Right lobe of liver (tissue), 4 donors: ENCODE measurements around the gene SUCLG2.

Source experiments
- POLR2A ChIP-seq: fragments of 450-650 bp; IDR thresholded peaks from one replicate; pipeline ENCODE4 v1.6.1; 2017; ENCODE audit warnings: antibody characterized with exemption, mild to moderate bottlenecking
- TF ChIP-seq, protein P1 (sequence below), 4 donors: fragments of 200-600 bp in 3 of 4; fragments of 450-650 bp in 1 of 4; IDR thresholded peaks; one replicate each; pipeline versions ENCODE4 v1.5.1 to v1.8.0; 2016 to 2022; ENCODE audit warnings: antibody characterized with exemption in 4 of 4, mild to moderate bottlenecking in 2 of 4
- donor health status: DM: no; HTN: no; CAD: no.
- donor health status: DM: no; HTN: no; CAD: no.
- donor health status: DM: no; HTN: yes; CAD: no.

DNA sequence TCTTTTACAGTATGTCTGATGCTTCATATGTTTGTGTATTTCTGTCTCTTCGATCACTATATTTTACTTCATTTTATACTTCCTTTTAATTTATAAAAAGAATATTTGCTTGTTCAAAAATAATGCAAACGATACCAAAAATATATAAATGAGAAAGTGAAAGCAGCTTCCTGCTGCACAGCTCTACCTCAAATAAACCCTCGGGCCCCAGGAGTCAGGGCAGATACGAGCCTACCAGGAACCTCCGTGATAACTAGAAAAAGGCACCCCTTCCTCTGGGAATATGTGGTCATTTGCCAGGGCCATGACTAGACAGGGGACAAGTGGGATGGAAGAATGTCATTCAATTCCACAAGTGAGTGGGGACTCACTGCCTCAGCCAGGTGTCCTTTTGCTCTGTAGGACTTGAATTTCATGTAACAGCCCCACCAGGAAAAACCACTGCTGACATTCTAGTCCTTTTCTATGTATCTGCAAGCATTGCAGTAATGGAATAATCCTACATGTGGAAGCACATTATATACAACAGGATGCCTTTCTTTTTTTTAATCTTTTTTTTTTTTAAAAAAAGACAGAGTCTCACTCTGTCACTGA, 133.3 kb downstream of the SUCLG2 start:
- TF ChIP-seq, protein P1, sequence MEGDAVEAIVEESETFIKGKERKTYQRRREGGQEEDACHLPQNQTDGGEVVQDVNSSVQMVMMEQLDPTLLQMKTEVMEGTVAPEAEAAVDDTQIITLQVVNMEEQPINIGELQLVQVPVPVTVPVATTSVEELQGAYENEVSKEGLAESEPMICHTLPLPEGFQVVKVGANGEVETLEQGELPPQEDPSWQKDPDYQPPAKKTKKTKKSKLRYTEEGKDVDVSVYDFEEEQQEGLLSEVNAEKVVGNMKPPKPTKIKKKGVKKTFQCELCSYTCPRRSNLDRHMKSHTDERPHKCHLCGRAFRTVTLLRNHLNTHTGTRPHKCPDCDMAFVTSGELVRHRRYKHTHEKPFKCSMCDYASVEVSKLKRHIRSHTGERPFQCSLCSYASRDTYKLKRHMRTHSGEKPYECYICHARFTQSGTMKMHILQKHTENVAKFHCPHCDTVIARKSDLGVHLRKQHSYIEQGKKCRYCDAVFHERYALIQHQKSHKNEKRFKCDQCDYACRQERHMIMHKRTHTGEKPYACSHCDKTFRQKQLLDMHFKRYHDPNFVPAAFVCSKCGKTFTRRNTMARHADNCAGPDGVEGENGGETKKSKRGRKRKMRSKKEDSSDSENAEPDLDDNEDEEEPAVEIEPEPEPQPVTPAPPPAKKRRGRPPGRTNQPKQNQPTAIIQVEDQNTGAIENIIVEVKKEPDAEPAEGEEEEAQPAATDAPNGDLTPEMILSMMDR (IDR thresholded peaks at IDR 0.05): no peak
- TF ChIP-seq POLR2A: no peak
